Lung (tissue), 12 donors: ENCODE results near the gene CKAP5. TPM values are rescaled to one million over a fixed set of nuclear protein-coding genes. Genes with fewer than 3 reads are reported as not detected.

ENCODE experiments used
- ATAC-seq: fragments of 200-7000 bp; cut with Tn5 transposase; one replicate; pipeline ENCODE4 v1.9.1; 2020; ENCODE audit warnings: moderate number of reproducible peaks; ENCODE audit not compliant: insufficient read depth, low FRiP score
- DNase-seq, 3 donors: peaks; one replicate each; pipeline ENCODE4 v3.0.0-alpha.2; 2013 to 2017
- H3K27ac ChIP-seq, 2 donors: one replicate each; pipeline ENCODE4 v1.5.1; 2013; ENCODE audit warnings: mild to moderate bottlenecking in 2 of 2, moderate library complexity in 2 of 2, control low read depth in 1 of 2, inconsistent platforms in 1 of 2, low read depth in 1 of 2, low read length in 1 of 2
- H3K27me3 ChIP-seq, 3 donors: one replicate each; pipeline ENCODE4 v1.5.1; 2013; ENCODE audit warnings: low read length in 2 of 3; ENCODE audit not compliant: control insufficient read depth in 3 of 3, insufficient read depth in 3 of 3
- H3K36me3 ChIP-seq, 4 donors: one replicate each; pipeline ENCODE4 v1.5.1; 2013; ENCODE audit warnings: low read length in 4 of 4, mild to moderate bottlenecking in 1 of 4, moderate library complexity in 1 of 4; ENCODE audit not compliant: control insufficient read depth in 4 of 4, insufficient read depth in 4 of 4
- H3K4me1 ChIP-seq, 5 donors: one replicate each; pipeline ENCODE4 v1.5.1; 2013; ENCODE audit warnings: low read length in 5 of 5, mild to moderate bottlenecking in 2 of 5, moderate library complexity in 1 of 5; ENCODE audit not compliant: control insufficient read depth in 5 of 5, insufficient read depth in 5 of 5
- H3K4me3 ChIP-seq: one replicate; pipeline ENCODE4 v1.5.1; 2013; ENCODE audit warnings: mild to moderate bottlenecking, control low read depth, moderate library complexity
- H3K9ac ChIP-seq, 2 donors: one replicate each; pipeline ENCODE4 v1.5.1; 2013; ENCODE audit warnings: low read length in 2 of 2, control low read depth in 1 of 2; ENCODE audit not compliant: insufficient read depth in 1 of 2
- H3K9me3 ChIP-seq, 4 donors: one replicate each; pipeline ENCODE4 v1.5.1; 2013; ENCODE audit warnings: low read length in 3 of 4, mild to moderate bottlenecking in 1 of 4, moderate library complexity in 1 of 4; ENCODE audit not compliant: control insufficient read depth in 4 of 4, insufficient read depth in 3 of 4
- CTCF ChIP-seq: IDR thresholded peaks from 2 replicates; pipeline ENCODE4 v1.5.1; 2012; ENCODE audit warnings: mild to moderate bottlenecking; ENCODE audit errors: control extremely low read depth, extremely low read depth
- WGBS, 2 donors: extraction: QIAGEN DNeasy Blood & Tissue Kit; methylation state at CpG; one replicate each; pipeline ENCODE4 v1.1.7; 2013; 5-methylcytosine and 5-hydroxymethylcytosine counted together
- polyA plus RNA-seq, 2 donors: library from polyadenylated mRNA; stranded (reverse); fragments of 200-250 nt; gene quantifications; one replicate each; pipeline ENCODE4 v1.2.1, GENCODE V29; 2013
- total RNA-seq, 2 donors: library from RNA; depleted of rRNA in 1 of 2; stranded (reverse); fragments of >200 nt in 1 of 2; gene quantifications; one replicate each; pipeline ENCODE4 v1.2.1, GENCODE V29; 2014 to 2021
- donor health status: control.
- donor health status: control.
- donor health status: Bipolar disorder and iron deficiency.
- donor health status: healthy.
- donor health status: DM: yes; HTN: yes; CAD: no.

The CKAP5 gene
- total and polyA plus RNA-seq, 4 donors = 5.7 to 76.7 (median 32.2) TPM

- Histone ChIP-seq H3K36me3 (peaks cover 0 to 40% (median 18%) of the 10 kb centered on the region in 4 donors), H3K27me3 (no peaks in the 10 kb centered on the region), H3K9me3 (peaks cover 0 to 4% (median 0%) of the 10 kb centered on the region in 4 donors), H3K4me1 (no peaks in the 10 kb centered on the region), H3K4me3 (no peak overlapping the region), H3K9ac (no peak overlapping the region), H3K27ac (no peak overlapping the region)
- WGBS, 2 donors = 92 to 96% methylated on average over 11 of the region's 11 CpGs
- DNase-seq (no peak), ATAC-seq (no peak)
- no peak for TF ChIP-seq CTCF
Measured at GRCh38 chr11:46886211-46886610, 40.1 kb upstream of the CKAP5 start.

- Histone ChIP-seq H3K9ac (no peak overlapping the region), H3K27me3 (no peaks in the 10 kb centered on the region), H3K4me3 (no peak overlapping the region), H3K9me3 (no peaks in the 10 kb centered on the region), H3K27ac (no peak overlapping the region), H3K4me1 (no peaks in the 10 kb centered on the region), H3K36me3 (peaks cover 0 to 54% (median 26%) of the 10 kb centered on the region in 4 donors)
- 93 to 99% methylated on average over 10 of the region's 10 CpGs for WGBS, 2 donors
- no peak for DNase-seq
- TF ChIP-seq CTCF = no peak
- no peak for ATAC-seq
Measured at GRCh38 chr11:46879056-46879585, 33.0 kb upstream of the CKAP5 start.

GRCh38 chr11:46877580-46877979, 31.5 kb upstream of the CKAP5 start:
- Histone ChIP-seq H3K36me3 (peaks cover 0 to 58% (median 26%) of the 10 kb centered on the region in 4 donors), H3K4me1 (no peaks in the 10 kb centered on the region), H3K27ac (no peak overlapping the region), H3K27me3 (no peaks in the 10 kb centered on the region), H3K9me3 (no peaks in the 10 kb centered on the region), H3K9ac (no peak overlapping the region), H3K4me3 (no peak overlapping the region)
- 88 to 97% methylated on average over 1 of the region's 1 CpG for WGBS, 2 donors
- ATAC-seq (no peak), DNase-seq (no peak)
- no peak for TF ChIP-seq CTCF

GRCh38 chr11:46876471-46876870, 30.4 kb upstream of the CKAP5 start:
- H3K36me3 ChIP-seq = peaks cover 0 to 51% (median 27%) of the 10 kb centered on the region in 4 donors
- ATAC-seq (no peak), DNase-seq (no peak)
- no peak overlapping the region for H3K4me3 ChIP-seq
- 92 to 95% methylated on average over 11 of the region's 11 CpGs for WGBS, 2 donors
- no peaks in the 10 kb centered on the region for H3K4me1 ChIP-seq
- no peak for TF ChIP-seq CTCF
- no peaks in the 10 kb centered on the region for H3K27me3 ChIP-seq
- no peaks in the 10 kb centered on the region for H3K9me3 ChIP-seq
- no peak overlapping the region for H3K9ac ChIP-seq
- H3K27ac ChIP-seq = no peak overlapping the region
